Measurements from ENCODE around the gene BORA.

DNA sequence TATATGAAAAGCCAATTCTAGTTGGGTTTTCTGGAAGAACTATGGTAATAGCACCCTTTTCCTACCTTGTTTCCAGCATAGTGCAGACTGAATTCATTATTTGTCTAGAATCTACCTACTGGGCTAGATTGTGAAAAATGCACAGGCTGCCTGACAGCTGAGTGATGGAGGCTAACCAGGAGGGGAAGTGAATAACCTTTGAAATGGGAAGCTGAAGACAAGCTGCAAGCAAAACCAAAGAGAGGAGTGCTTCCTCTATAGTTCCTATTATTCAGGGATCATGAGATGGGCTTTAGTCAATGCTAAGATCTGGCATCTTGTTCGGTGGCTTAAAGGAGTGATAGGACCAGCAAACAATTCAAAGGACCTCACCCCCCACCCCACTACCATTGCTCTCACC is 27.2 kb upstream of the BORA start:
- TF ChIP-seq ZFP3 (CRISPR knock-in tag; IDR thresholded peaks at IDR 0.05) (no peak), PPARA (CRISPR knock-in tag; IDR thresholded peaks at IDR 0.05; ENCODE audit: borderline replicate concordance) (no peak), CSDC2 (CRISPR knock-in tag; IDR thresholded peaks at IDR 0.05) (no peak), GLIS3 (CRISPR knock-in tag; IDR thresholded peaks at IDR 0.05) (no peak), ZNF8 (CRISPR knock-in tag; IDR thresholded peaks at IDR 0.05) (no peak), ZC3H10 (CRISPR knock-in tag; IDR thresholded peaks at IDR 0.05) (no peak), RARB (CRISPR knock-in tag; IDR thresholded peaks at IDR 0.05) (no peak)
- TF ChIP-seq, protein P1, sequence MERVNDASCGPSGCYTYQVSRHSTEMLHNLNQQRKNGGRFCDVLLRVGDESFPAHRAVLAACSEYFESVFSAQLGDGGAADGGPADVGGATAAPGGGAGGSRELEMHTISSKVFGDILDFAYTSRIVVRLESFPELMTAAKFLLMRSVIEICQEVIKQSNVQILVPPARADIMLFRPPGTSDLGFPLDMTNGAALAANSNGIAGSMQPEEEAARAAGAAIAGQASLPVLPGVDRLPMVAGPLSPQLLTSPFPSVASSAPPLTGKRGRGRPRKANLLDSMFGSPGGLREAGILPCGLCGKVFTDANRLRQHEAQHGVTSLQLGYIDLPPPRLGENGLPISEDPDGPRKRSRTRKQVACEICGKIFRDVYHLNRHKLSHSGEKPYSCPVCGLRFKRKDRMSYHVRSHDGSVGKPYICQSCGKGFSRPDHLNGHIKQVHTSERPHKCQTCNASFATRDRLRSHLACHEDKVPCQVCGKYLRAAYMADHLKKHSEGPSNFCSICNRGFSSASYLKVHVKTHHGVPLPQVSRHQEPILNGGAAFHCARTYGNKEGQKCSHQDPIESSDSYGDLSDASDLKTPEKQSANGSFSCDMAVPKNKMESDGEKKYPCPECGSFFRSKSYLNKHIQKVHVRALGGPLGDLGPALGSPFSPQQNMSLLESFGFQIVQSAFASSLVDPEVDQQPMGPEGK (CRISPR knock-in tag; IDR thresholded peaks at IDR 0.05; ENCODE audit: borderline replicate concordance): no peak
- TF ChIP-seq, protein P2, sequence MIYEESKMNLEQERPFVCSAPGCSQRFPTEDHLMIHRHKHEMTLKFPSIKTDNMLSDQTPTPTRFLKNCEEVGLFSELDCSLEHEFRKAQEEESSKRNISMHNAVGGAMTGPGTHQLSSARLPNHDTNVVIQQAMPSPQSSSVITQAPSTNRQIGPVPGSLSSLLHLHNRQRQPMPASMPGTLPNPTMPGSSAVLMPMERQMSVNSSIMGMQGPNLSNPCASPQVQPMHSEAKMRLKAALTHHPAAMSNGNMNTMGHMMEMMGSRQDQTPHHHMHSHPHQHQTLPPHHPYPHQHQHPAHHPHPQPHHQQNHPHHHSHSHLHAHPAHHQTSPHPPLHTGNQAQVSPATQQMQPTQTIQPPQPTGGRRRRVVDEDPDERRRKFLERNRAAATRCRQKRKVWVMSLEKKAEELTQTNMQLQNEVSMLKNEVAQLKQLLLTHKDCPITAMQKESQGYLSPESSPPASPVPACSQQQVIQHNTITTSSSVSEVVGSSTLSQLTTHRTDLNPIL (CRISPR knock-in tag; IDR thresholded peaks at IDR 0.05; ENCODE audit: low read depth): no peak
- TF ChIP-seq, protein P3, sequence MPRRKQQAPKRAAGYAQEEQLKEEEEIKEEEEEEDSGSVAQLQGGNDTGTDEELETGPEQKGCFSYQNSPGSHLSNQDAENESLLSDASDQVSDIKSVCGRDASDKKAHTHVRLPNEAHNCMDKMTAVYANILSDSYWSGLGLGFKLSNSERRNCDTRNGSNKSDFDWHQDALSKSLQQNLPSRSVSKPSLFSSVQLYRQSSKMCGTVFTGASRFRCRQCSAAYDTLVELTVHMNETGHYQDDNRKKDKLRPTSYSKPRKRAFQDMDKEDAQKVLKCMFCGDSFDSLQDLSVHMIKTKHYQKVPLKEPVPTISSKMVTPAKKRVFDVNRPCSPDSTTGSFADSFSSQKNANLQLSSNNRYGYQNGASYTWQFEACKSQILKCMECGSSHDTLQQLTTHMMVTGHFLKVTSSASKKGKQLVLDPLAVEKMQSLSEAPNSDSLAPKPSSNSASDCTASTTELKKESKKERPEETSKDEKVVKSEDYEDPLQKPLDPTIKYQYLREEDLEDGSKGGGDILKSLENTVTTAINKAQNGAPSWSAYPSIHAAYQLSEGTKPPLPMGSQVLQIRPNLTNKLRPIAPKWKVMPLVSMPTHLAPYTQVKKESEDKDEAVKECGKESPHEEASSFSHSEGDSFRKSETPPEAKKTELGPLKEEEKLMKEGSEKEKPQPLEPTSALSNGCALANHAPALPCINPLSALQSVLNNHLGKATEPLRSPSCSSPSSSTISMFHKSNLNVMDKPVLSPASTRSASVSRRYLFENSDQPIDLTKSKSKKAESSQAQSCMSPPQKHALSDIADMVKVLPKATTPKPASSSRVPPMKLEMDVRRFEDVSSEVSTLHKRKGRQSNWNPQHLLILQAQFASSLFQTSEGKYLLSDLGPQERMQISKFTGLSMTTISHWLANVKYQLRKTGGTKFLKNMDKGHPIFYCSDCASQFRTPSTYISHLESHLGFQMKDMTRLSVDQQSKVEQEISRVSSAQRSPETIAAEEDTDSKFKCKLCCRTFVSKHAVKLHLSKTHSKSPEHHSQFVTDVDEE (CRISPR knock-in tag; IDR thresholded peaks at IDR 0.05): no peak

Measured in SK-N-SH treated with all-trans-retinoic acid at 6 μM for 48 hours (cell line).